Mesendoderm (in vitro differentiated cells): ENCODE results near the gene NODAL.

Experiments used
- DNase-seq: peaks from one replicate; pipeline ENCODE4 v3.0.0; 2013
- H2AK5ac ChIP-seq: 2 replicates; pipeline ENCODE4 v1.6.1; 2013; ENCODE audit warnings: low read length, inconsistent platforms
- H2BK120ac ChIP-seq: 2 replicates; pipeline ENCODE4 v1.6.1; 2013; ENCODE audit warnings: low read depth, mild to moderate bottlenecking, low read length, moderate library complexity, mixed read lengths
- H2BK15ac ChIP-seq: replicated peaks from 2 replicates; pipeline ENCODE4 v1.6.1; 2013; ENCODE audit warnings: low read depth, mild to moderate bottlenecking, moderate library complexity
- H2BK5ac ChIP-seq: 2 replicates; pipeline ENCODE4 v1.6.1; 2013; ENCODE audit warnings: low read length, inconsistent platforms
- H3K18ac ChIP-seq: 2 replicates; pipeline ENCODE4 v1.6.1; 2013; ENCODE audit warnings: mild to moderate bottlenecking, low read length, mixed read lengths
- H3K23ac ChIP-seq: one replicate; pipeline ENCODE4 v1.6.1; 2013; ENCODE audit warnings: low read length
- H3K27ac ChIP-seq: 2 replicates; pipeline ENCODE4 v1.5.1; 2013; ENCODE audit warnings: low read depth, mild to moderate bottlenecking, inconsistent platforms, low read length, moderate library complexity
- H3K27me3 ChIP-seq: 2 replicates; pipeline ENCODE4 v1.6.1; 2013; ENCODE audit warnings: low read length, control low read depth, mild to moderate bottlenecking, inconsistent platforms; ENCODE audit not compliant: insufficient read depth, poor library complexity
- H3K36me3 ChIP-seq: 2 replicates; pipeline ENCODE4 v1.6.1; 2013; ENCODE audit warnings: low read length, inconsistent platforms; ENCODE audit not compliant: control insufficient read depth, insufficient read depth
- H3K4ac ChIP-seq: one replicate; pipeline ENCODE4 v1.6.1; 2013; ENCODE audit warnings: low read depth, mild to moderate bottlenecking, low read length, moderate library complexity
- H3K4me1 ChIP-seq: 2 replicates; pipeline ENCODE4 v1.6.1; 2013; ENCODE audit warnings: low read depth, low read length, inconsistent platforms; ENCODE audit not compliant: control insufficient read depth
- H3K4me2 ChIP-seq: 2 replicates; pipeline ENCODE4 v1.6.1; 2013; ENCODE audit warnings: low read length
- H3K4me3 ChIP-seq: 2 replicates; pipeline ENCODE4 v1.5.1; 2013; ENCODE audit warnings: mild to moderate bottlenecking, low read length
- H3K56ac ChIP-seq: one replicate; pipeline ENCODE4 v1.6.1; 2013; ENCODE audit warnings: low read length
- H3K79me1 ChIP-seq: 2 replicates; pipeline ENCODE4 v1.6.1; 2013; ENCODE audit warnings: low read length, inconsistent platforms
- H3K79me2 ChIP-seq: 2 replicates; pipeline ENCODE4 v1.6.1; 2013; ENCODE audit warnings: mild to moderate bottlenecking, low read length; ENCODE audit not compliant: control insufficient read depth, insufficient read depth
- H3K9ac ChIP-seq: 2 replicates; pipeline ENCODE4 v1.6.1; 2013; ENCODE audit warnings: low read length, inconsistent platforms
- H4K5ac ChIP-seq: one replicate; pipeline ENCODE4 v1.6.1; 2013; ENCODE audit warnings: low read length
- H4K8ac ChIP-seq: one replicate; pipeline ENCODE4 v1.6.1; 2013; ENCODE audit warnings: low read depth, mild to moderate bottlenecking, control low read depth, low read length, moderate library complexity
- WGBS: extraction: QIAGEN DNeasy Blood & Tissue Kit; methylation state at CpG from one replicate; pipeline ENCODE4 v1.1.7; 2013; ENCODE audit warnings: low lambda C conversion rate, missing lambda C conversion rate; ENCODE audit not compliant: insufficient coverage; ENCODE audit errors: extremely low coverage; 5-methylcytosine and 5-hydroxymethylcytosine counted together

The NODAL gene

DNA sequence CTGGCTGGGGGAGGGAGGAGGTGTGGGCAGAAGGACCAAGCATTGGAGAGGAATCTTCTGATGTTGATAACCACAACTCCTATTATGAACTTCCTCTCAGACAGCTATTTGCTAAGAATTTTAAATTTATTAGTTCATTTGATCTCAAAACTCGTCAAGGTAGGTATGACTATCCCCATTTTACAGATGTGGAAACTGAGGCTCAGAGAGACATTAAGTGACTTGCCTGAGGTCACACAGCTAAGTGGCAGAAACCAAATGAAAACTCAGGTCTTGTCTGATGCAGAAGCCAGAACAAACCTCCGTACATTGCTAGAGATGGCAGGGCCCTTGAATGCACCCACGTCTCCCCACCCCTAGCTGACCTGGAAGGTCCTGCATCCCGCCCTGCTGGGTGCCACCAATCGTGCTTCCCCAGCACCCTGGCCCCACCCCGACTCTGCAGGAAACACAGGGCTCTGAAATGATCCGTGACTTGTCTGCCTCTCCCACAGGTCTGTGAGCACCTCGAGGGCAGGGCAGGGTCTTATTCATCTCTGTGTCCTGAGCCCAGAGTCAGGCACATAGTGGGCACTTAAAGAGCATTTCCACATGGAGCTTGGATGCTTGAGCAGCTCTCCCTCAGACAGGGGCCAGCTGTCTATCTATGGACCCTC is 31.4 kb upstream of the NODAL start:
- Histone ChIP-seq H3K9ac (no peak overlapping the region), H3K79me2 (no peaks in the 10 kb centered on the region), H3K56ac (no peak overlapping the region), H4K8ac (no peak overlapping the region), H3K18ac (no peak overlapping the region), H3K27ac (no peak overlapping the region), H2BK120ac (no peak overlapping the region), H2AK5ac (no peak overlapping the region), H3K4me3 (no peak overlapping the region), H4K5ac (no peak overlapping the region), H3K79me1 (no peaks in the 10 kb centered on the region), H3K4ac (no peak overlapping the region), H3K23ac (no peak overlapping the region), H3K4me2 (no peak overlapping the region), H3K36me3 (no peaks in the 10 kb centered on the region), H2BK5ac (no peak overlapping the region), H3K4me1 (peaks cover 2% of the 10 kb centered on the region), H3K27me3 (no peaks in the 10 kb centered on the region), H2BK15ac (no peak overlapping the region)
- no CpG with 5 or more reads among the region's 8 CpGs for WGBS
- no peak for DNase-seq

- no peak overlapping the region for H4K8ac ChIP-seq
- no peak overlapping the region for H4K5ac ChIP-seq
- no peak overlapping the region for H3K9ac ChIP-seq
- no peaks in the 10 kb centered on the region for H3K36me3 ChIP-seq
- no peak overlapping the region for H3K27ac ChIP-seq
- H3K4me3 ChIP-seq = no peak overlapping the region
- DNase-seq = no peak
- H2BK15ac ChIP-seq = no peak overlapping the region
- H3K4me1 ChIP-seq = no peaks in the 10 kb centered on the region
- no peak overlapping the region for H2AK5ac ChIP-seq
- no peaks in the 10 kb centered on the region for H3K79me2 ChIP-seq
- no peak overlapping the region for H2BK5ac ChIP-seq
- no peaks in the 10 kb centered on the region for H3K27me3 ChIP-seq
- no CpG with 5 or more reads among the region's 3 CpGs for WGBS
- no peak overlapping the region for H3K23ac ChIP-seq
- no peak overlapping the region for H3K4ac ChIP-seq
- H3K79me1 ChIP-seq = no peaks in the 10 kb centered on the region
- no peak overlapping the region for H3K18ac ChIP-seq
- H3K56ac ChIP-seq = no peak overlapping the region
- H3K4me2 ChIP-seq = no peak overlapping the region
- no peak overlapping the region for H2BK120ac ChIP-seq
Observed at GRCh38 chr10:70466951-70467350, 25.5 kb upstream of the NODAL start.

- Histone ChIP-seq H3K9ac (no peak overlapping the region), H2BK15ac (no peak overlapping the region), H4K5ac (no peak overlapping the region), H2BK120ac (no peak overlapping the region), H2BK5ac (no peak overlapping the region), H3K18ac (no peak overlapping the region), H3K4ac (no peak overlapping the region), H3K4me1 (no peaks in the 10 kb centered on the region), H3K23ac (no peak overlapping the region), H4K8ac (no peak overlapping the region), H3K4me2 (no peak overlapping the region), H3K36me3 (no peaks in the 10 kb centered on the region), H2AK5ac (no peak overlapping the region), H3K27ac (no peak overlapping the region), H3K56ac (no peak overlapping the region), H3K79me2 (no peaks in the 10 kb centered on the region), H3K27me3 (no peaks in the 10 kb centered on the region), H3K79me1 (no peaks in the 10 kb centered on the region), H3K4me3 (no peak overlapping the region)
- no peak for DNase-seq
- WGBS = no CpG with 5 or more reads among the region's 2 CpGs
Observed at GRCh38 chr10:70465832-70466231, 24.4 kb upstream of the NODAL start.

- Histone ChIP-seq H3K23ac (no peak overlapping the region), H3K4me2 (no peak overlapping the region), H3K4ac (no peak overlapping the region), H3K79me2 (no peaks in the 10 kb centered on the region), H3K18ac (no peak overlapping the region), H2BK5ac (no peak overlapping the region), H2BK15ac (no peak overlapping the region), H3K56ac (no peak overlapping the region), H3K79me1 (no peaks in the 10 kb centered on the region), H3K27me3 (no peaks in the 10 kb centered on the region), H3K27ac (no peak overlapping the region), H4K8ac (no peak overlapping the region), H2AK5ac (no peak overlapping the region), H3K36me3 (no peaks in the 10 kb centered on the region), H3K9ac (no peak overlapping the region), H2BK120ac (no peak overlapping the region), H3K4me3 (no peak overlapping the region), H4K5ac (no peak overlapping the region), H3K4me1 (no peaks in the 10 kb centered on the region)
- WGBS = no CpG with 5 or more reads among the region's 4 CpGs
- no peak for DNase-seq
Observed at GRCh38 chr10:70465278-70465677, 23.8 kb upstream of the NODAL start.

DNA sequence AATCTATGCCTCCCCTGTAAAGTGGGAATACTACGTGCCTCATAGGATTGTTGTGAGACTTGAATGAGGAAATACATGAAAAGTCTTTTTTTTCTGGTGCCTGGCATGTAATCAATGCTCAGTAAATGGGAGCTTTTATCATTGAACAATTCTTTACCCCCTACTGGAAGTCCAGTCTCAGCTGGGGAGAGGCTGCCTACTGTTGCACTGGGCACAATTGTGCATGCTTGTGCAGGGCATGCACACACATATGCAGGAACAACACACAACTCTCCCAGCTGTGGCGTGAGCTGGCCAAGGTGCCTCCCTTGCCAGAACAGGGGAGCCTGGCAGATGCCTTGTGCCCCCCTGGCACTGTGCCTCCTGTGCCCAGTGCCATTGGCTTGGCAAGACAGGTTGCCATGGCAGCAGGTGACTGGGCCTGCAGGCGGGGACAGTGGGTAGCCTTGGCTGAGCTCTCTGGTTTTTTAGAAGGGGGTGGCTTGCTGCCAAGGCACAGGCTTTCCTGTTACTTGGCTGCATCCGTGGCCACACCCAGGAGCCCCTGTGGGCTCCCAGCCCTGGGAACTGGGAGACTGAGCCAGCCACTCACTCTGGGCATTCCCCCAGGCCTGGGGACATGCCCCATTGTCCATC is 21.0 kb upstream of the NODAL start:
- no peak overlapping the region for H2AK5ac ChIP-seq
- no peak overlapping the region for H3K18ac ChIP-seq
- H3K27ac ChIP-seq = no peak overlapping the region
- H4K5ac ChIP-seq = no peak overlapping the region
- DNase-seq = no peak
- no peak overlapping the region for H3K56ac ChIP-seq
- no peak overlapping the region for H3K9ac ChIP-seq
- WGBS = no CpG with 5 or more reads among the region's 4 CpGs
- H2BK120ac ChIP-seq = no peak overlapping the region
- H4K8ac ChIP-seq = no peak overlapping the region
- H3K4me3 ChIP-seq = no peak overlapping the region
- no peaks in the 10 kb centered on the region for H3K79me2 ChIP-seq
- H3K36me3 ChIP-seq = no peaks in the 10 kb centered on the region
- peaks cover 2% of the 10 kb centered on the region for H3K4me1 ChIP-seq
- no peak overlapping the region for H2BK5ac ChIP-seq
- H3K79me1 ChIP-seq = no peaks in the 10 kb centered on the region
- no peak overlapping the region for H3K23ac ChIP-seq
- H2BK15ac ChIP-seq = no peak overlapping the region
- no peak overlapping the region for H3K4me2 ChIP-seq
- no peaks in the 10 kb centered on the region for H3K27me3 ChIP-seq
- H3K4ac ChIP-seq = no peak overlapping the region
